SKM-1 treated with dmso at 0.1 percent for 144 hours (cell line): ENCODE results near the gene MXRA8.
"Not testable (repeated sequence)": the region's sequence is repeated elsewhere in the genome, so short reads cannot be mapped to it uniquely, and the experiment has no call there.

Experiments used
- DNase-seq: peaks from one replicate; lab custom pipeline; 2025; ENCODE audit not compliant: unreplicated experiment; lab: John Stamatoyannopoulos, UW

Gene MXRA8

GRCh38 chr1:1324084-1324523, 34.3 kb downstream of the MXRA8 start:
- DNase-seq = no peak

GRCh38 chr1:1322952-1323351, 35.4 kb downstream of the MXRA8 start:
- DNase-seq = no peak

- DNase-seq = no peak
Observed at GRCh38 chr1:1322418-1322817, 35.9 kb downstream of the MXRA8 start.

- DNase-seq = no peak
Observed at GRCh38 chr1:1321477-1321876, 36.9 kb downstream of the MXRA8 start.

- no peak for DNase-seq
Observed at GRCh38 chr1:1320666-1321448, 37.5 kb downstream of the MXRA8 start.

- DNase-seq = no peak
Observed at GRCh38 chr1:1319646-1319941, 38.8 kb downstream of the MXRA8 start.

GRCh38 chr1:1318777-1319645, 39.3 kb downstream of the MXRA8 start:
- DNase-seq = no peak

- DNase-seq = no peak
Observed at GRCh38 chr1:1318131-1318652, 40.2 kb downstream of the MXRA8 start.

GRCh38 chr1:1317420-1317819, 40.9 kb downstream of the MXRA8 start:
- DNase-seq = no peak

GRCh38 chr1:1316199-1316598, 42.2 kb downstream of the MXRA8 start:
- not testable (repeated sequence) for DNase-seq

GRCh38 chr1:1315435-1315954, 42.9 kb downstream of the MXRA8 start:
- DNase-seq = no peak

- no peak for DNase-seq
Observed at GRCh38 chr1:1314678-1315335, 43.5 kb downstream of the MXRA8 start.

GRCh38 chr1:1314237-1314586, 44.1 kb downstream of the MXRA8 start:
- no peak for DNase-seq

- DNase-seq = no peak
Observed at GRCh38 chr1:1313500-1314236, 44.7 kb downstream of the MXRA8 start.

- no peak for DNase-seq
Observed at GRCh38 chr1:1312450-1313314, 45.7 kb downstream of the MXRA8 start.

- no peak for DNase-seq
Observed at GRCh38 chr1:1311107-1312104, 46.9 kb downstream of the MXRA8 start.

GRCh38 chr1:1310476-1311053, 47.8 kb downstream of the MXRA8 start:
- no peak for DNase-seq

GRCh38 chr1:1310109-1310385, 48.3 kb downstream of the MXRA8 start:
- no peak for DNase-seq
